ENCODE data around the gene G2E3. TPM values are rescaled to one million over a fixed set of nuclear protein-coding genes. Genes with fewer than 3 reads are reported as not detected.
"Not testable (repeated sequence)": the region's sequence is repeated elsewhere in the genome, so short reads cannot be mapped to it uniquely, and the experiment has no call there.

Gene G2E3
- total RNA-seq, 1 donor from 2014 or later, result 38.5 TPM

DNA sequence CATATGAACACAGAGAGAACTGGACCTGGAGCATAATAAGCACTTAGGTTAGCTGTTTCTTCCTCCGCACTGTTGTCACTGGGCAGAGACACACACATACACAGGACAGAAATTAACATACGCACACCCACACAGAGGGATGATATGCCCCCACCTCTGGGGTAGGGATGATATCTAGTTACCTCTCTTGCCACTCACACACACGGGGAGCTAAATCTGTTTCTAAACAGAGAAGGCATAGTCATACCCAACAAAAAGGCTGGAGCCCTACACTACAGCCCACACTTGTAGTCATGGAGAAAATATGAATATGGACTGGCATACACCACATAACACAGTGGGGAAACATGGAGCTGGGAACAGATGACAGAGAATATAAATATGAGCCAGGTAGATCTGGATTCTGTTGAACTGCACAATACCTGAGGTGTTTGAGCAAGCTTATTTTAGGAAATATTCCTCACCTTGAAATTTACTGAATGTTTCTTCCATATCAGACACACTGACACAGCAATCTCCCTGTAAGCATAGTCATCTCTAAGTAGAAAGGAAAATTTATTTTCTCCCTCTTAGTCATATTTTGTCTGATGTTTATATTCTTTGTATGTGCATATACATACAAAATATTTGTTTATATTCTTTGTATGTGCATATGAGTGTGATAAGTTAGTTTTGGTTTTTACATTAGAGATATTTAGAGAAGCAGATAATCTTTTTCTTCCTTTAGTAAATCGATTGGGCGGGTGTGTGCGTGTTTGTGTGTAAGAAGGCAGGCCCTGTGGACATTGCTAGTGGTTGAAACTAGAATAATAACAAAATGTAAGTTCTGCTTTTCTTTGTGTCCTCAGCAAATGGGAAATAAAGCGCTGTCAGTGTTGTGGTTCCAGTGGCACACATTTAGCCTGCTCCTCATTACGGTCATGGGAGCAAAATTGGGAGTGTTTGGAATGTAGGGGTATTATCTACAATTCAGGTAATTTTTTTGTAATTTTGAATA lies 42.3 kb downstream of the G2E3 start:
- intact Hi-C loops (cut with micrococcal nuclease), result no loop called here

- intact Hi-C loops (cut with micrococcal nuclease), result no loop called here
These were observed 44.4 kb downstream of the G2E3 start for GRCh38 chr14:30603402-30603801.

DNA sequence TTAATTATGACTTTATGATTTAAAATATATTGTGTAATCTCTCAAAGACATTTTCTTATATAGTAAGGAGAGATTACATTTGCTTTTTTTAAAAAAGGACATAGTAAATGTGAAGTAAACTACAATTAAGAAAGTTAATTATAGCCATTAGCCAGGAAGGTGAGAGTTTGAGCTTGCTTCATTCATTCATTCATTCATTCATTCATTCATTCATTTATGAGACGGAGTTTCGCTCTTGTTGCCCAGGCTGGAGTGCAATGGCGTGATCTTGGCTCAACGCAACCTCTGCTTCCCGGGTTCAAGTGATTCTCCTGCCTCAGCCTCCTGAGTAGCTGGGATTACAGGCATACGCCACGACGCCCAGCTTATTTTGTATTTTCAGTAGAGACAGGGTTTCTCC lies 45.7 kb downstream of the G2E3 start:
- intact Hi-C loops (cut with micrococcal nuclease), result not testable (repeated sequence)

- intact Hi-C loops (cut with micrococcal nuclease), result no loop called here
These were observed 48.3 kb downstream of the G2E3 start for GRCh38 chr14:30607156-30607780.

GRCh38 chr14:30608533-30609006 lies 49.6 kb downstream of the G2E3 start:
- intact Hi-C loops (cut with micrococcal nuclease), result no loop called here

DNA sequence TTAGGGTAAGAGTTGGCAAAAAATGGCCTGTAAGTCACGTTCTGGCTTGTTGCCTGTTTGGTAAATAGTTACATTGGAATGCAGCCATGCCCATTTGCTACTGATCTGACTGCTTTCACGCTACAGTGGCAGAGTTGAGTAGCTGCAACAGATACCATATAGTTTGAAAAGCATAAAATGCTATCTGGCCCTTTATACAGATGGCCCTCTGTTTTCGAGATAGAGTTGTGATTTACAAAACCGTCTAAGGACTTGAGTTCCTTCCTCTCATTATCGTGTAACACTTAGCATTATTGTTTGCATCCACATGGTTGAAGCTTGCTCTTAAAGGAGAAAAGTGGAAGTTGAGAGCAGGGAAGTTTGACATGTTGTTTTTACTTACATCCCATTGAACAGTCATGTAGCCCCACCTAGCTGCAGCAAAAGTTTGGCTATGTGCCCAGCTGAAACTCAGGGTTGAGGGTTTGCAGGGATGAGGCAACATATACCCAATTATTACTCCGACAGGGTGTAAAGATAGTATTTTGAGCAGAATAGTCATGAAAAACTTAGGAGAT lies 51.9 kb downstream of the G2E3 start:
- intact Hi-C loops (cut with micrococcal nuclease), result no loop called here

- intact Hi-C loops (cut with micrococcal nuclease), result no loop called here
These were observed 55.2 kb downstream of the G2E3 start for GRCh38 chr14:30614155-30614554.

DNA sequence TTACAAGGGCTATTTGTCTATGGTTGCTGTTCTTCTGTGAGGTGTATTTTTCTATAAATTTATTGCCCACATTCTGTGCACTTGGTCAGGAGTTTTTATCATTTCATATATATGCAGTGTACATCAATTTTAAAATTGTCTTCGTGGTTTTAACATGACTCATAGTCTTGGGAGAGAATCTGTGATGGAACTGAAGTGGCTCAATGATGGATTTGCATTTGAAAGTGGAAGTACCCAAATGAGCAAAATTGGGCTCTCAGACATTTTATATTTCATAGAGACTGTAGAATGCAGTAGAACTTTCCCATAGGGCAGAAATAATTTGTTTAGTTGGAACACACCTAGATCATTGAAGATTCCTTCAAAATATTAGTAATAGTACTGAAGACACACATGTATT lies 61.2 kb downstream of the G2E3 start:
- intact Hi-C loops (cut with micrococcal nuclease), result loop anchor here (5.0 to 10.0 kb wide), 5 partner anchors 33 to 1582 kb away; partner anchors contain the start of genes ARHGAP5, HECTD1, RNU6-7 and RNU6-8

- intact Hi-C loops (cut with micrococcal nuclease), result loop anchor here (5.0 to 10.0 kb wide), 5 partner anchors 34 to 1581 kb away; partner anchors contain the start of genes ARHGAP5, HECTD1, RNU6-7 and RNU6-8
These were observed 62.5 kb downstream of the G2E3 start for GRCh38 chr14:30621354-30621939.

DNA sequence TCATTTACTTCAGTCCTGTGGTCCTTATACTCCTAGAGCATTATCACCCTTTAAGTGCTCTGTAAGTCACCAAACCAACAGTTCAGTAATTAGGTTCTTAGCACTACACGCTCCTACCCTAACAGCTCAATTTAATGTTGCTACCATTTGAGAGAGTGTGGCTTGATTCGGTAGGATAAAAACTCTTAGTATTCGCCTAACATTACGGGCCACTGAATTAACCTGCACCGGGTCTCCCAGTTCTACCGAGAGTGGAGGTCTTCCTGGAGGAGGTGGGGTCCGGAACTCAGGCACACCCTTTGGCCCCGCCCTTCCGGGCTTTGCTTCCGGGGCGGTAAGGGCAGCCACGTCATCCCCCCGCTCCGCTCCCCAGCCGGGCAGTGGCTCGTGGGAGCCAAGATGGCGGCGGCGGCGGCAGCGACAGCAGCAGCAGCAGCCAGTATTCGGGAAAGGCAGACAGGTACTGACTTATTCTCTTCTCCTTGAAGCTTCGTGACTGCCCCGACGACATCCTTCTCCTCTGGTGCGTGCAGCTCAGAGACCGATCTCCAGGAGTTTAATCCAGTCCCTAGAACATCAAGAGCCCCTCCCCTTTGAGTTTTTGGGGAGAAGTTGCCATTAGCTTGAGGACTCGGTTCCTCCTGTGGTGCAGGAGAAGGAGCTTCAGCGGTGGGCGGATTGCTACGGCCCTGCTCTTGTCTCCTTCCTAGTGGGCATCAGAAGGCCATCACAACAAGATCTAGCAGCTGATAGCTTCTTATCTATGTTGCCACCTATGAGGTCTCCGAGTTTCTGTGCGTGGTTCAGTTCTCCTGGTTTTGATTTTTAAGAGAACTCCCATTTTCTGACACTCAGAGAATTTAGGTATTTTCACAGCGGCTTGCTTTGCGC lies 63.2 kb downstream of the G2E3 start, which contains the start of gene SCFD1:
Gene SCFD1, plus strand, starts transcription at position 380 of the 891 bp plus-strand sequence. Its CDS starts 20 bp downstream, at position 400.
- intact Hi-C loops (cut with micrococcal nuclease), result loop anchor here (1.0 to 10.0 kb wide), 8 partner anchors 35 to 1580 kb away; partner anchors contain the start of genes AP4S1, ARHGAP5, G2E3 and HECTD1

DNA sequence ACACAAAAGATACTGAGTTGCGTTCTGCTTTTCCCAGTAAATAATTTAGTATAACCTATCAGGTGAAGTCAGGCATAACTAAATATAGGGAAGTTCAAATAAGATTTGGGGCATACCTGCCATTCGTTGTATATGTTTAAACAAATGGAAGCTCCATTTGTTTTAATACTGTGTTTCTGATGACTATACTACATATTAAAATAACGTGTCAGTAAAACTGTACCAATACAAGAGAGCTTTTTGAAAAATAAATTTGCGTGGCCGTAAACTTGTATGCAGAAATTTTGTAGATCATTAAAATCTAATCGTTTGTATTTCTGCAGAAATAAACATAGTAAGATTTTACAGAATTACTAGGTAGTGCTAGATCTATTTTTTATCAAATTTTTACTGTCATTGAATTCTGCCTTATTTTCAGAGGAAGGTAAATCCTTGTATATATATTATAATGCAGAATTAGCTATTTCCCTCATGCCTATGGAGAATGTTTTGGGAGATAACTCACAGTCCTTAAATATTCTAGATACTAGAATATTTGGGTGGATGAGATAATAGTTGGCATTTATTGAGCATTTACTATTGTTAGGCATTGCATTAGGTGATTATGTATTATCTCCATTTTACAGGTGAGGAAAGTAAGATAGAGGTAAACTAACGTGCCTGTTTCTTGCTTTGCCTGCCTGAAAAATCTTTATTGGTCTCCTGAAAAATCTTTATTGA lies 64.6 kb downstream of the G2E3 start:
- intact Hi-C loops (cut with micrococcal nuclease), result loop anchor here (2.0 to 10.0 kb wide), 6 partner anchors 36 to 1579 kb away; partner anchors contain the start of genes ARHGAP5, HECTD1, NUBPL and RNU6-7

- intact Hi-C loops (cut with micrococcal nuclease), result loop anchor here (5.0 to 10.0 kb wide), 5 partner anchors 37 to 1578 kb away; partner anchors contain the start of genes ARHGAP5, HECTD1, RNU6-7 and RNU6-8
These were observed 65.1 kb downstream of the G2E3 start for GRCh38 chr14:30624132-30624423.

- intact Hi-C loops (cut with micrococcal nuclease), result loop anchor here (10.0 kb wide), 1 partner anchor 499 kb away; no protein-coding TSS in a partner anchor
These were observed 66.6 kb downstream of the G2E3 start for GRCh38 chr14:30625533-30625932.

- intact Hi-C loops (cut with micrococcal nuclease), result loop anchor here (10.0 kb wide), 1 partner anchor 495 kb away; no protein-coding TSS in a partner anchor
These were observed 70.5 kb downstream of the G2E3 start for GRCh38 chr14:30629432-30629831.

GRCh38 chr14:30630248-30630647 lies 71.3 kb downstream of the G2E3 start:
- intact Hi-C loops (cut with micrococcal nuclease), result no loop called here

DNA sequence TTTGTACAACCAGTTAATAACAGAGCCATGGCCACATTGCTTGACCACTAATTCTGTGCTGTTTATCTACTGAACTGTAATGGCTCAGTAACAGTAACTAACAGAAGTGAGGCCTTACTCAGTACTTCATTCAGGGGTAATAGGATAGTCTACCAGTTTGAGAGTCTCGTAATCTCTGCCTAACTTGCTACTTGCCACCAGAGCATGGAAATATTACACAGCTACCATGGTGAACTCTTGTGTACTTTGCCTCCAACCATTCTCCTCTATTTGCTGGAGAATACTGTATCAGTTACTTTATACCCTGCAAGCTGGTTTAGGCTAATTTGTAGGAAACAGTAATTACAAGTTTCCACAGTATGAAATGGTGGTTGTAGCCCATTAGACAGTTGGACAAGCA lies 73.8 kb downstream of the G2E3 start:
- intact Hi-C loops (cut with micrococcal nuclease), result no loop called here

- intact Hi-C loops (cut with micrococcal nuclease), result no loop called here
These were observed 80.0 kb downstream of the G2E3 start for GRCh38 chr14:30638926-30639325.

GRCh38 chr14:30641207-30641606 lies 82.2 kb downstream of the G2E3 start:
- intact Hi-C loops (cut with micrococcal nuclease), result no loop called here

DNA sequence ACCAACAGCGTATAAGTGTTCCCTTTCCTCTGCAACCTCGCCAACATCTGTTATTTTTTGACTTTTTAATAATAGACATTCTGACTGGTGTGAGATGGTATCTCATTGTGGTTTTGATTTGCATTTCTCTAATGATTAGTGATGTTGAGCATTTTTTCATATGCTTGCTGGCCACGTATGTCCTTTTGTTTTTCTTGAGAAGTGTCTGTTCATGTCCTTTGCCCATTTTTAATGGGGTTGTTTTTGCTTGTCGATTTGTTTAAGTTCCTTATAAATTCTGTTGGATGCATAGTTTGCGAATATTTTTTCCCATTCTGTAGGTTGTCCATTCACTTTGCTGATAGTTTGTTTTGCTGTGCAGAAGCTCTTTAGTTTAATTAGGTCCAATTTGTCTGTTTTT lies 85.5 kb downstream of the G2E3 start:
- intact Hi-C loops (cut with micrococcal nuclease), result not testable (repeated sequence)

Measured in T-helper 2 cell treated with Interferon-gamma antibody and Interleukin-4, amounts not matched to agents 100 ng/mL and 5 ng/mL, for 36 hours (primary cell).